SIG-M5 (cell line): ENCODE data around the gene SLC4A2.

Experiments
- DNase-seq: peaks from one replicate; lab custom pipeline; 2025; lab: John Stamatoyannopoulos, UW

The SLC4A2 gene

GRCh38 chr7:151062399-151063211 is 3.2 kb downstream of the SLC4A2 start:
- no peak for DNase-seq

GRCh38 chr7:151063212-151063561 is 3.8 kb downstream of the SLC4A2 start:
- DNase-seq = no peak

GRCh38 chr7:151064454-151064853 is 5.1 kb downstream of the SLC4A2 start:
- no peak for DNase-seq

- DNase-seq = no peak
Measured at GRCh38 chr7:151064993-151065392, 5.6 kb downstream of the SLC4A2 start.

GRCh38 chr7:151065516-151065915 is 6.1 kb downstream of the SLC4A2 start:
- DNase-seq = no peak

- no peak for DNase-seq
Measured at GRCh38 chr7:151066273-151066974, 7.0 kb downstream of the SLC4A2 start.

- no peak for DNase-seq
Measured at GRCh38 chr7:151068069-151068773, 8.8 kb downstream of the SLC4A2 start.

GRCh38 chr7:151069841-151070573 is 10.6 kb downstream of the SLC4A2 start:
- DNase-seq = no peak

- no peak for DNase-seq
Measured at GRCh38 chr7:151070574-151070960, 11.2 kb downstream of the SLC4A2 start.

GRCh38 chr7:151071032-151071866 is 11.9 kb downstream of the SLC4A2 start:
- no peak for DNase-seq

- no peak for DNase-seq
Measured at GRCh38 chr7:151073990-151074389, 14.6 kb downstream of the SLC4A2 start.

- DNase-seq = no peak
Measured at GRCh38 chr7:151074817-151075661, 15.7 kb downstream of the SLC4A2 start.

GRCh38 chr7:151075662-151075971 is 16.2 kb downstream of the SLC4A2 start:
- DNase-seq = no peak

GRCh38 chr7:151075978-151076426 is 16.6 kb downstream of the SLC4A2 start:
- no peak for DNase-seq

- no peak for DNase-seq
Measured at GRCh38 chr7:151076863-151077704, 17.7 kb downstream of the SLC4A2 start.

GRCh38 chr7:151077705-151078232 is 18.4 kb downstream of the SLC4A2 start:
- DNase-seq = no peak

GRCh38 chr7:151078233-151079040 is 19.0 kb downstream of the SLC4A2 start:
- DNase-seq = no peak

- no peak for DNase-seq
Measured at GRCh38 chr7:151079199-151079910, 20.0 kb downstream of the SLC4A2 start.
